ENCODE measurements around the gene DNAJB14.

DNA sequence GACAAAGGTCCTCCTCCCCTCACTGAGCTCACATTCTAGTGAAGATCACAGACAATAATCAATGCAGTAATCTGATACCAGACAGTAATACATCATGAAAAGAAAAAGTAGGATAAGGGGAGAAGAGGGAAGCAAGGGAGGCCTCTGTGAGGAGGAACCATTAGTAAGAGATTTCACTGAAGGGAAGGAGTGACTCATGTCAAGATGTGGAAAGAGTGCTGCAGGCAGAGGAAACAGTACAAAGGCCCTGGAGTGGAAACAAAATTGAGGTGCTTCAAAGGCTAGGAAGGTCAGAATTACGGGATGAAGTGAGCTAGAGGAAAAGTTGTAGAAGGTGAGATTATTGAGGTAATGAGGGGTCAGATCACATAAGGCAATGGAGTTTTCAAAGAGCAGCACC lies 90.3 kb downstream of the DNAJB14 start:
- TF ChIP-seq EZH2phosphoT487 (IDR thresholded peaks at IDR 0.05; ENCODE audit: insufficient read depth, low read depth) (no peak), EZH2 (IDR thresholded peaks at IDR 0.05; ENCODE audit: insufficient read depth, poor library complexity, severe bottlenecking) (no peak)

All from GM23248 (cell line).